Astrocyte (in vitro differentiated cells and primary cell): ENCODE measurements around the gene PROSER3. TPM values are rescaled to one million over a fixed set of nuclear protein-coding genes. Genes with fewer than 3 reads are reported as not detected.

Experiments used
- DNase-seq: peaks from one replicate; pipeline ENCODE4 v3.0.0-alpha.2; 2010; ENCODE audit warnings: low read depth
- FAIRE-seq: peaks from 2 replicates; lab custom pipeline; 2011; peaks lifted over from hg19 to GRCh38; lab: Jason Lieb, UNC
- H2AFZ ChIP-seq: 2 replicates; pipeline ENCODE4 v1.6.0; 2012; ENCODE audit warnings: low read depth, low read length, inconsistent platforms
- H3K27ac ChIP-seq: 2 replicates; pipeline ENCODE4 v1.5.1; 2011; ENCODE audit warnings: low read depth, low read length, inconsistent platforms
- H3K27me3 ChIP-seq: 2 replicates; pipeline ENCODE4 v1.6.0; 2011; ENCODE audit warnings: low read length, inconsistent platforms; ENCODE audit not compliant: insufficient read depth
- H3K36me3 ChIP-seq: 2 replicates; pipeline ENCODE4 v1.5.1; 2011; ENCODE audit warnings: low read length, inconsistent platforms; ENCODE audit not compliant: insufficient read depth
- H3K4me1 ChIP-seq: 2 replicates; pipeline ENCODE4 v1.5.1; 2011; ENCODE audit warnings: low read length, inconsistent platforms; ENCODE audit not compliant: insufficient read depth
- H3K4me2 ChIP-seq: 2 replicates; pipeline ENCODE4 v1.6.0; 2012; ENCODE audit warnings: low read length, inconsistent platforms
- H3K4me3 ChIP-seq: 2 replicates; pipeline ENCODE4 v1.5.1; 2011; ENCODE audit warnings: low read depth, mild to moderate bottlenecking, low read length, inconsistent platforms; ENCODE audit not compliant: insufficient read depth
- H3K79me2 ChIP-seq: 2 replicates; pipeline ENCODE4 v1.6.0; 2012; ENCODE audit warnings: mild to moderate bottlenecking, low read length, inconsistent platforms; ENCODE audit not compliant: insufficient read depth
- H3K9ac ChIP-seq: 2 replicates; pipeline ENCODE4 v1.6.0; 2012; ENCODE audit warnings: mild to moderate bottlenecking, low read length, inconsistent platforms
- H3K9me3 ChIP-seq: 2 replicates; pipeline ENCODE4 v1.5.1; 2012; ENCODE audit warnings: low read depth, mild to moderate bottlenecking, low read length, inconsistent platforms; ENCODE audit not compliant: insufficient read depth
- H4K20me1 ChIP-seq: 2 replicates; pipeline ENCODE4 v1.6.0; 2012; ENCODE audit warnings: low read length, inconsistent platforms; ENCODE audit not compliant: insufficient read depth
- H3K27ac Mint-ChIP-seq: one replicate; pipeline ENCODE4 v1.8.0; 2021; ENCODE audit warnings: mild to moderate bottlenecking, mixed read lengths; ENCODE audit not compliant: unreplicated experiment
- H3K27me3 Mint-ChIP-seq: one replicate; pipeline ENCODE4 v1.8.0; 2021; ENCODE audit warnings: low read depth, mixed read lengths; ENCODE audit not compliant: unreplicated experiment
- H3K36me3 Mint-ChIP-seq: one replicate; pipeline ENCODE4 v1.8.0; 2021; ENCODE audit warnings: low read depth, mixed read lengths; ENCODE audit not compliant: unreplicated experiment
- H3K4me1 Mint-ChIP-seq: one replicate; pipeline ENCODE4 v1.8.0; 2021; ENCODE audit warnings: low read depth, mixed read lengths; ENCODE audit not compliant: unreplicated experiment
- H3K4me3 Mint-ChIP-seq: one replicate; pipeline ENCODE4 v1.8.0; 2021; ENCODE audit warnings: mild to moderate bottlenecking, moderate library complexity, mixed read lengths; ENCODE audit not compliant: unreplicated experiment
- H3K9me3 Mint-ChIP-seq: one replicate; pipeline ENCODE4 v1.8.0; 2021; ENCODE audit warnings: mild to moderate bottlenecking, mixed read lengths; ENCODE audit not compliant: unreplicated experiment
- EZH2 ChIP-seq: IDR thresholded peaks from 2 replicates; pipeline ENCODE4 v1.6.1; 2012; ENCODE audit warnings: mild to moderate bottlenecking, low read length, inconsistent platforms; ENCODE audit not compliant: insufficient read depth
- total RNA-seq: library from RNA; stranded (reverse); gene quantifications from 2 replicates; pipeline ENCODE4 v1.2.1, GENCODE V29; 2021
- TF ChIP-seq, protein P1 (sequence below): IDR thresholded peaks from 2 replicates; pipeline ENCODE4 v1.5.1; 2011; ENCODE audit warnings: low read depth, mild to moderate bottlenecking, inconsistent platforms, low read length, moderate library complexity; ENCODE audit not compliant: insufficient read depth

Gene PROSER3
- total RNA-seq, 1 donor from 2014 or later, result 35.6 TPM

DNA sequence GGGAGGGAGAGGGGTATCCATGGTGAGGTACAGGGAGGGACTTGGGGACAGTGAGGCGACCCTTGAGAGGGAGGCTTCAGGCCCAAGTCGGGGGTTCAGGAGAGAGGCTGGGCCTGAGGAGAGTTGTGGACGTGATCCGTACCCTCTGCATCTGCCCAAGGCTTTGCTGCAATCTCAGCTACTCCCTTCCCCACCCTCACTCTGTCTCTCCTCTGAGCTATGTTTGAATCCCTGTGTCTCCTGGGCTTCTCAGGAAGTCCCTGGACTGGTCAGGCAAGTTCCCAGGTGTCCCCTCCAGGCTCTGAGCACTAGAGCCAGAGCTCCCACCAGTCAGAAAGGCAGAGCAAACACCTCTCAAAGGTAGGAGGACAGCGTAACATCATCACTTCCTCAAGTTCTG, 7.8 kb upstream of the PROSER3 start:
- Histone ChIP-seq H3K4me2 (peak overlapping the region; percentile 87), H3K9me3 (no peaks in the 10 kb centered on the region), H3K36me3 (peaks cover 5% of the 10 kb centered on the region), H2AFZ (no peak overlapping the region), H3K79me2 (peaks cover 57% of the 10 kb centered on the region), H3K4me1 (peaks cover 12% of the 10 kb centered on the region), H3K27ac (no peak overlapping the region), H3K4me3 (no peak overlapping the region), H4K20me1 (peaks cover 15% of the 10 kb centered on the region), H3K27me3 (no peaks in the 10 kb centered on the region), H3K9ac (peak overlapping the region; percentile 31)
- DNase-seq (no peak), FAIRE-seq (no peak)
- peaks cover 18% of the 10 kb centered on the region for H3K36me3 Mint-ChIP-seq
- H3K4me1 Mint-ChIP-seq, result peaks cover 24% of the 10 kb centered on the region
- H3K9me3 Mint-ChIP-seq, result no peaks in the 10 kb centered on the region
- peaks cover 2% of the 10 kb centered on the region for H3K27me3 Mint-ChIP-seq
- H3K4me3 Mint-ChIP-seq, result peak overlapping the region; percentile 99
- TF ChIP-seq EZH2, result no peak
- TF ChIP-seq, protein P1, sequence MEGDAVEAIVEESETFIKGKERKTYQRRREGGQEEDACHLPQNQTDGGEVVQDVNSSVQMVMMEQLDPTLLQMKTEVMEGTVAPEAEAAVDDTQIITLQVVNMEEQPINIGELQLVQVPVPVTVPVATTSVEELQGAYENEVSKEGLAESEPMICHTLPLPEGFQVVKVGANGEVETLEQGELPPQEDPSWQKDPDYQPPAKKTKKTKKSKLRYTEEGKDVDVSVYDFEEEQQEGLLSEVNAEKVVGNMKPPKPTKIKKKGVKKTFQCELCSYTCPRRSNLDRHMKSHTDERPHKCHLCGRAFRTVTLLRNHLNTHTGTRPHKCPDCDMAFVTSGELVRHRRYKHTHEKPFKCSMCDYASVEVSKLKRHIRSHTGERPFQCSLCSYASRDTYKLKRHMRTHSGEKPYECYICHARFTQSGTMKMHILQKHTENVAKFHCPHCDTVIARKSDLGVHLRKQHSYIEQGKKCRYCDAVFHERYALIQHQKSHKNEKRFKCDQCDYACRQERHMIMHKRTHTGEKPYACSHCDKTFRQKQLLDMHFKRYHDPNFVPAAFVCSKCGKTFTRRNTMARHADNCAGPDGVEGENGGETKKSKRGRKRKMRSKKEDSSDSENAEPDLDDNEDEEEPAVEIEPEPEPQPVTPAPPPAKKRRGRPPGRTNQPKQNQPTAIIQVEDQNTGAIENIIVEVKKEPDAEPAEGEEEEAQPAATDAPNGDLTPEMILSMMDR, result no peak
- H3K27ac Mint-ChIP-seq, result no peak overlapping the region

DNA sequence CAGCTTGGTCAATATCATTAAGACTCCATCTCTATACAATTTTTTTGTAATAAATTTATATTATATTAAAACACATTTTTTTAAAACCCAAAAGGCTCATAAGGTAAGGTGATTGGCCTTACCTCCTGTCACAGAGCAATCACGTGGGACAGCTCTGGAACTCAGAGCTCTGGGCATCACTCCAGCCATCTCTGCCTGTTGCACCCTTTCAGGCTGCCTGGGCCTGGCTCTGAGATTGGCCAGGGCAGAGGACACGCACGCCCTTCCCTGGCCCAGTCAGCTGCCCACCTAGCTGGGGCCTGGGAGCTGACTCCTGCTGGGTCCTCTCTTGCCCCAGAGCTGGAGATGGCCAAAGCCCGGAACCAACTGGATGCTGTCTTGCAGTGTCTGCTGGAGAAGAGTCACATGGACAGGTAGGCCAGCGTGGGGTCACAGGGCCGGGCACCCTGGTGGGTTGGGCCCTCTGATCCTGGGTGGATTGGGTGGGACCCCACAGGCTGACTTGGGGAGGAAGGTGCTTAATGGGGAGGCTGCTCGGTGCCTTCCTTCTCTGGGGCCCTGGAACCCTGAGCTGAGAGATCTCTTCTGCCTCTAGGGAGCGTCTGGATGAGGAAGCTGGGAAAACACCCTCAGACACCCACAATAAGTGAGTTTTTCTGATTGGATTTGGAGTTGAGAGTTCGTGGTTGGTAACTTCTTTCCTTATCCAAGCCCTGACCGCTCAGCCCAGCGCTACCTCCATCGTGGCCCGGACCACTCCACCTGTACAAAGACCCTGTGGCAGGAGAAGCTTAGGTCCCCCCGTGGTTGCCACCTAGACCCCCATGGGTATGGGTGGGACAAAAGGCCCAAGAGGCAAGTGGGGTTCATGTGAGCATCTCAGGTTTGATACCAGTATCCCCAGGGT, 5.9 kb upstream of the PROSER3 start:
- Histone ChIP-seq H3K79me2 (peaks cover 40% of the 10 kb centered on the region), H3K9ac (no peak overlapping the region), H3K9me3 (no peaks in the 10 kb centered on the region), H3K27me3 (no peaks in the 10 kb centered on the region), H3K4me2 (no peak overlapping the region), H4K20me1 (peaks cover 15% of the 10 kb centered on the region), H2AFZ (no peak overlapping the region), H3K27ac (no peak overlapping the region), H3K36me3 (peaks cover 5% of the 10 kb centered on the region), H3K4me1 (peaks cover 24% of the 10 kb centered on the region), H3K4me3 (no peak overlapping the region)
- no peak for DNase-seq
- Mint-ChIP-seq H3K36me3 (peaks cover 21% of the 10 kb centered on the region), H3K4me3 (no peak overlapping the region), H3K9me3 (no peaks in the 10 kb centered on the region), H3K27me3 (peaks cover 2% of the 10 kb centered on the region), H3K4me1 (peaks cover 28% of the 10 kb centered on the region), H3K27ac (no peak overlapping the region)
- no peak for FAIRE-seq
- TF ChIP-seq EZH2, result no peak
- TF ChIP-seq, protein P1, result no peak
